GM18861 (cell line): ENCODE data around the gene KLHL34.

Experiments
- ATAC-seq: cut with Tn5 transposase; IDR thresholded peaks from one replicate; pipeline ENCODE4 v1.9.1; 2021; ENCODE audit not compliant: unreplicated experiment

KLHL34 gene

DNA sequence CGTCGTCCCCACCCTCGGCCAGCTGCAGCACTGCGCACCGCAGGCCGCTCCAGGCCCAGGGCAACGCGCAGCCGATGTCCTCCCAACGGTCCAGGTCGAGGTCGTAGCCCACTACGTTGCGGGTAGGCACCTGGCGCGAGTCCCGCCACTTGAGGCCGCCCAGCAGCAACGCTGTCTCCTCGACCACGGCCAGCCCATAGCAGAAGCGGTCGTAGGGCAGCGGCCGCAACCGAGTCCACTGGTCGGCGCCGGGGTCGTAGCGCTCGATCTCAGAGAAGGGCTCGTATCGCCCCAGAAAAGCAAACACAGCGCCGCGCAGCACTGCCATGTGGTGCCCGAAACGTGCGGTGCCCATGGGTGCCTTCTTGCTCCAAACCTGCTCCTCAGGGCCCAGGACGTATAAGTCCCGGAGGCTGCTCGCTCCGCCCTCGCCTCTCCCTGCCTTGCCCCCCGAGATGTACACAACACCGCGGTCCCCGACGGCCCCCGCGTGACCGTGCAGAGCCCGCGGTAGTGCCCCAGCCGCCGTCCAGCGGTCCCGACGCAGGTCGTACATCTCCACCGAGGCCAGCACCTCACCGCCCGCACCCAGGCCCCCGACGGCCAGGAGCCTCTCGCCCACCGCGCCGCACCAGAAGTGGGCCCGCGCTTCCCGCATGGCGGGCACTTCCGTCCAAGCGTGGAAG is 2.1 kb downstream of the KLHL34 start:
- ATAC-seq: no peak

DNA sequence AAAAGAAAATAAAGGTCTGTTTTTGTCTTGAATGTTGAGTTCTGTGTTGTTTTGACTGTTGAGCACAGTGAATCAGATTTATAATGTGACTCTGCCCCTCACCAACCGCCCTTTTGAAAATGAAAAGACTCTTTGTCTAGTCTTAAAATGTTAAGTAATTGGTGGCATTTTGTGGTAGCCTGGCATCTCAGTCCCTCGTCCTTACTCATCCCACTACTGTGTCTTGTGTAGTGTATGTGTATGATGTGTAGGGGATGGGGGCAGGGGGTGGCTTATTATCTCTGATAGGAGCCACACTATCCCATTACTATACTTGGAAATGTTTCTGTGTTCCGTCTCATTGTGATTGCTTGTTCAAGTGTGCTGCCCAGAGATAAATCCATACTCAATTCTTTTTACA is 12.2 kb downstream of the KLHL34 start:
- no peak for ATAC-seq

DNA sequence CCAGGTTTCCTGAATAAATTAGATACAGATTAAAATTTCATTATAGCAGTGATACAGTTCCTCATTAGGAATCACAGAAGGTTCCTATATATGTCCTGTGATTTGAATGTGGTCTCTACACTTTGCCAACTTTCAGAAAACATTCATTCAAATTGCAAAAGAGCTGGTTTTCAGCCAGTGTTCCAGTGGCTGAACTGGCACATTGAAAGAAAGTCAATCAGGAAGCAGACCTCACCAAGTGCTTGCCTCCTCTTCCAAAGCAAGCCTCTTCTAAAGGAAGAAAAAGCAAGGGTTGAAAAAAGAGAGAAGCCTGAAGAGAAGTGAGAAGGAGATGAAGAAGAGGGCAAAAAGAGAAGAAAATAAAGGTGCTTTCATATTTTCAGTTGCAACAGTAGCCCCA is 12.7 kb downstream of the KLHL34 start:
- no peak for ATAC-seq

DNA sequence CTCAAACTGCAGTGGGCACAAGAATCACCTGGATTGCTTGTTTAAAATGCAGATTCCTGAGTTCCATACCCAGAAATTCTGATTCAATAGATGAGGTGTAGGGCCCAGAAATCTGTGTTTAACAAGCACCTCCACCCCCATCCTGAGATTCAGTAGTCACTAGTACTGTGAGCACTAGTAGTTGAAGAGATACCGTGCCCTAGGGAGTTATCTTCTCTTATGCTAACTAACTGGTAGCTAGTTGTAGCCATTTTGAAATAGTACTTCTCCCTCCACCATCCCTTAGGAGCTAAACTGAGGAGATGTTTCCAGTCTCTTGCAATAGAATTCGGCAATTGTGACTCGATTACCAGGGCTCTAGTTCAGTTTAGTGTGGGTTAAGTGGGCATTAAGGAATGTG is 18.4 kb downstream of the KLHL34 start:
- no peak for ATAC-seq

DNA sequence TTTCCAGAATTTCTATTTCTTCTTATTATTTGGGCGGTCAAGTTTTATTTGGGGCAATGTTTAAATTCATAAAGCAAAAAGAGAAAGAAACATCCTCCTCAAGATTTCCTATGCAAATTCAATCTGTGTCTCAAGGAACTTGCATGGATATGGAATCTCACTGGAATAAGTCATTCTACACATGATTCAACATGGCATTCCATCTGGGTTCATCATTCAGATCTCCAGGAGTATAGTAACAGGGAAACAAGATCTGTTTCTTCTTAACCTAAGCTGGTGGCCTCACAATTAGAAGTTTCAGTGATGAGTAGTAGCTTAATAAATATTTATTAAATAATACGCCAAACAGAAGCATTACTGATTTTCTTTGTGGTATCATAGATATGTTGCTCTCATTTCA is 19.8 kb downstream of the KLHL34 start:
- no peak for ATAC-seq

DNA sequence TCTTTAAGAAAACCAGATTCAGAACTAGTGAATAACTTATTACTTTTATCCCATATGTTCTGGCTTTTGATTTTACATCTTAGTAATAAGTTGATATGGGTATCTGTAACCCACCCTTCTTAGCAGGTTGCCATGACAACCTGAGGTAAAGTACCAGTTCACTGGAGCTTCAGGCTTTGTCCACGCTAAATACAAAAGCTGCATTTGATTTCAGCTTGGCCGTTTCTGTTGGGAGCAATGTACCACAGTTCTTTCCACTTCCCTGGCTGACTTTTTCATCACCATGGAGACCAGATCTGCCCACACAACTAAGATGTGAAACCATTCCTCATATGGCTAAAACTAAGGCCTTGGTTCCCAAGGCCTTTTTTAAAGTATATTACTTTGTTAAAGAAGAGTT is 26.1 kb downstream of the KLHL34 start:
- ATAC-seq: no peak

DNA sequence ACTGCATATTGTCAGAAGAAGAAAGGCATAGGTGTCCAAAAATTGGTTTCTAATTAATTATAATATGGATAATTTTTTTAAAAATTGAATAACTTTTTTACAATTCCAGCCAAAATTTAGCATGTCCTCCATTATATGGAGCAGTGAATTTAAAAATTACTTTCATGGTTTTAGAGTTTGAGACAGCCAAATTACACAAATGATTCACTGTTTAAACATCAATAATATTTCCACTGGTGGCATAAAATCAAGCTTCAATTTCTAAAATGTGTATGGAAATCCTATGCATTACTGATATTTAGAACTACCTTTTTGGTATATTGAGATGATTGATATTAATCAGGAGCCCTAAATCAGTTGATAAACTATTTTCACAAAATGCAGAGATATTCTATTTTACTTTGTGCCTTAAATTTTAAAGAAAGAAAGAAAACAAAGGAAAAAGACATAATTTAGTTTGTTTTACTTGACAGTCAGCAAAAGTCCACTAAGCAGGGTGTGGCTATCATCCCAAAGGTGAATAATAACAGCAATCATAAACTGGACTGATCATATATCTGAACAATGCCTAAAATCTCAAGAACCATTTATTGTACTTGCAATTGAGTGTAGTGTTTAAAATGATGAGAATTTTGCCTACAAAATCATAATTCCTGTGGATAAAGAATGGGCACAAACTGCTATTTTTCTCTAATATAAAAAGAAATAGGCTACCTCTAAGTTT is 34.2 kb downstream of the KLHL34 start:
- ATAC-seq: no peak

DNA sequence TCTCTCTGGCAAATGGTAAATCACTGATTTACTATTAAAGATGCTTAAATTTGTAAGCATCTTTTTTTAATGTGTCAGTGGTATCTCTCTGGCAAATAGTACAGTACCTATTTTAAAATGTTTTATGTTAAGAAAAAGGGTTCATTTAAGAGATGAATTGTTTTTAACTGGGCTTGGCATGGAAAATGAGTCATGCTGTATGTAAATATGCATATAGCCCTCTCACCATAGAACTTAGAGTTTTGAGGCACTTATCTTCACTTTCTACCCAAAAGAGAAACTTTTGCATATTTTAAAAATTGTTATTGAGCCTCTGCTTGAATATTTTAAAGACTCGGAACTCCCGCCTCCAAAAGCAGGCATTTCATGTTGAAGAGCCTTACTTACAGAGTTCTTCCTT is 37.9 kb downstream of the KLHL34 start:
- ATAC-seq: no peak

DNA sequence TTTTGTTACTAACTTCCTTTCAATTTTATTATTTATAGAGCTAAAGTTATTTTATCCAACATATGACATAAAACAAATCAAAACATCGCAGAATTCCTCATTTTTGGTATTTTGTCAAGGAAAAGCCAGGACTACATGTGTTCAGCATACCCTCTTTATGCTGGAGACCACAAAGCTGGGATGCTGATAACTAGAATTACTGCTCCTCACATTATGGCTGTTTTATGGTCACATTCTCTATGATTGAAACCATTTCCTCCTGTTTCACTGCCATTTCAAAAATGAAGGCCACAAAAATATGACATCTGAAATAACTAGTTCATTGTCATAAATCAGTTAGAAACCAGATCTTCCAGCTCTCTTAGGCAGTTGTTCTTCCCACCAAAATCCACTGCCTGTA is 41.7 kb downstream of the KLHL34 start:
- ATAC-seq: no peak

DNA sequence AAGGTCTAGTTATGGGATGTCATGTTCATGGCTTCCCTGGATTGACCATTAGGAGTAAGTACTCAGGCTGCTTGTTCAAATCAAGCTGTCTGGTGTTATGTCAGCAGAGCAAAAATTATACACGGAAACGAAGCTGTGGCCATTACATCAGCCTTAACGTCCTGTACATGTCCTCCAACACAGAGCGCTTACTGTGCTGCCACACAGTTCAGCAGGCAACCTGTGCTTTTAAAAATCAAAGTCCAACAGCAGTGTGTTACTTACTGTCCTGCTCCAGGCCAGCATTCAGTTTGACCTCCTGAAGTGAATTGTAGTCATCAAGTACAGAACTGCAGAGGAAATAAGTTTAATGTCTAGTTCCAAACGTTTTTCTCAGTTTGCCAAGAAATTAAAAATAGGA is 46.0 kb downstream of the KLHL34 start:
- no peak for ATAC-seq

DNA sequence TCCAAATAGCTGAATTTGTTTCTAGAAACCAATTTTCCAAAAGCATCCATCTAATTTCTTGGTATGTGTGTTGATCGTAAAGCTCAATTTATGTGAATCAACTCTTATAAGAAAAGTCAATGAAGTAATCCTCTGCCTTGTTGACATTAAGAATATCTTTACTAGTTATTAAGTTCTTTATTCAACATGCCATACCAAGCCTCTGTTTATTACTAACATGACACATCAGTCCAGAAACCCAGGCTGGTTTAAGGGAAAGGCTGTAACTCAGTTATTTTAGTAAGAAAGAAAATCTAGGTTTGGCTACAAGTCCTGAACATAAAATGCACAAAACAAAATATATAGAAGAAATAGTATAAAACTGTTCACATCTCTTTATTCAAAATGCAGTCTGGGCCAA is 48.0 kb downstream of the KLHL34 start:
- ATAC-seq: no peak

DNA sequence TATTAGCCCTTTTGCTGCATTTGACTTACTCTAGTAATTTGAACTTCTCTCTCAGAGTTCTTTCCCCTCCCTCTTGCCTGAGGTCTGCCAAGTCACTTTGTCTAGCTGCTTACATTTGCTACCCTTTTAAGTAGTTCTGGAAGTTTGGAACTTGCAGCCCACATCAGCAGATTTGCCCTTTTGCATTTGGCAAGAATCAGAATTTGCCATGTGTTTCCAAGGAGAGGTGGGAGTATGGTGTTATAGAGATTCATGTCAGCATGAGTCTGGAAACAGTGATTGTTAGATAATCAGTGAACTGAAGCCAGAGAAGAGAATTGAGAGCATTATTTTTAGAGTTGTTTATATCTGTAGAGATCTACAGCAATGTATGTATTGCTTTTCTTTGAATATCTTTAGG is 52.1 kb downstream of the KLHL34 start:
- ATAC-seq: no peak
